Upper lobe of left lung (tissue), 4 donors: ENCODE measurements around the gene ITGA2.

Source experiments
- CTCF ChIP-seq, 6 experiments: fragments of 450-650 bp in 4 of 6; fragments of 200-600 bp in 2 of 6; sonication (generic) in 2 of 6; IDR thresholded peaks; one replicate each; pipeline ENCODE4 v1.5.1; 2016 to 2019; ENCODE audit warnings: antibody characterized with exemption in 6 of 6
- POLR2A ChIP-seq, 4 donors: fragments of 450-650 bp; IDR thresholded peaks; one replicate each; pipeline ENCODE4 v1.5.1; 2016 to 2017; ENCODE audit warnings: antibody characterized with exemption in 4 of 4, mild to moderate bottlenecking in 2 of 4
- POLR2AphosphoS5 ChIP-seq, 2 donors: sonication (generic); formaldehyde crosslinking; IDR thresholded peaks; one replicate each; pipeline ENCODE4 v1.5.1; 2017; ENCODE audit warnings: antibody characterized with exemption in 2 of 2

GRCh38 chr5:53041071-53041692, 52.0 kb downstream of the ITGA2 start:
- TF ChIP-seq POLR2AphosphoS5 (IDR thresholded peaks at IDR 0.05) (no peak), POLR2A (IDR thresholded peaks at IDR 0.05) (no peak), CTCF (IDR thresholded peaks at IDR 0.05) (no peak)
